HUES64 (cell line): ENCODE results near the gene RBM20.
A peak's percentile ranks its signal among the peaks of the same experiment; 100 is the strongest.
"Not testable (repeated sequence)": the region's sequence is repeated elsewhere in the genome, so short reads cannot be mapped to it uniquely, and the experiment has no call there.

Experiments
- H3K27ac ChIP-seq: 2 replicates; pipeline ENCODE4 v1.7.0; 2013; ENCODE audit warnings: low read depth, low read length, inconsistent platforms
- H3K27me3 ChIP-seq: 2 replicates; pipeline ENCODE4 v1.6.1; 2013; ENCODE audit warnings: mild to moderate bottlenecking, low read length; ENCODE audit not compliant: insufficient read depth
- H3K36me3 ChIP-seq: 2 replicates; pipeline ENCODE4 v1.6.1; 2013; ENCODE audit warnings: mild to moderate bottlenecking, low read length; ENCODE audit not compliant: insufficient read depth
- H3K4me1 ChIP-seq: 2 replicates; pipeline ENCODE4 v1.6.1; 2013; ENCODE audit warnings: mild to moderate bottlenecking, low read length, moderate library complexity; ENCODE audit not compliant: insufficient read depth
- H3K4me3 ChIP-seq: 2 replicates; pipeline ENCODE4 v1.5.1; 2013; ENCODE audit warnings: mild to moderate bottlenecking, low read length, moderate library complexity
- H3K9ac ChIP-seq: 2 replicates; pipeline ENCODE4 v1.6.1; 2013; ENCODE audit warnings: mild to moderate bottlenecking, low read depth, low read length
- H3K9me3 ChIP-seq: 2 replicates; pipeline ENCODE4 v1.6.1; 2013; ENCODE audit warnings: low read depth, low read length; ENCODE audit not compliant: insufficient read depth
- WGBS: fragments of 150-250, 120-280 bp; methylation state at CpG from one replicate; pipeline ENCODE4 v1.1.7; 2013; ENCODE audit warnings: missing lambda C conversion rate; 5-methylcytosine and 5-hydroxymethylcytosine counted together

The RBM20 gene

GRCh38 chr10:110863956-110864355 lies 219.8 kb downstream of the RBM20 start:
- Histone ChIP-seq H3K27me3 (no peaks in the 10 kb centered on the region), H3K27ac (no peak overlapping the region), H3K4me1 (peaks cover 9% of the 10 kb centered on the region; the same call in 1 of the 2 replicates), H3K9ac (no peak overlapping the region), H3K36me3 (no peaks in the 10 kb centered on the region), H3K4me3 (no peak overlapping the region), H3K9me3 (no peaks in the 10 kb centered on the region)
- WGBS, result 98% methylated on average over 2 of the region's 2 CpGs

GRCh38 chr10:110864662-110865140 lies 220.6 kb downstream of the RBM20 start:
- H3K9me3 ChIP-seq, result no peaks in the 10 kb centered on the region
- H3K4me1 ChIP-seq, result peaks cover 9% of the 10 kb centered on the region; the same call in 1 of the 2 replicates
- no peak overlapping the region for H3K4me3 ChIP-seq
- no peaks in the 10 kb centered on the region for H3K27me3 ChIP-seq
- H3K9ac ChIP-seq, result no peak overlapping the region
- 81% methylated on average over 6 of the region's 6 CpGs for WGBS
- no peaks in the 10 kb centered on the region for H3K36me3 ChIP-seq
- H3K27ac ChIP-seq, result no peak overlapping the region

- H3K4me3 ChIP-seq, result no peak overlapping the region
- no peaks in the 10 kb centered on the region for H3K36me3 ChIP-seq
- no peak overlapping the region for H3K9ac ChIP-seq
- no peak overlapping the region for H3K27ac ChIP-seq
- WGBS, result 89% methylated on average over 6 of the region's 6 CpGs
- H3K27me3 ChIP-seq, result no peaks in the 10 kb centered on the region
- H3K4me1 ChIP-seq, result peaks cover 9% of the 10 kb centered on the region; the same call in 1 of the 2 replicates
- H3K9me3 ChIP-seq, result no peaks in the 10 kb centered on the region
Observed at GRCh38 chr10:110865186-110865808, 221.2 kb downstream of the RBM20 start.

- Histone ChIP-seq H3K4me1 (peaks cover 14% of the 10 kb centered on the region), H3K27me3 (no peaks in the 10 kb centered on the region), H3K36me3 (no peaks in the 10 kb centered on the region), H3K9me3 (no peaks in the 10 kb centered on the region), H3K9ac (no peak overlapping the region), H3K27ac (no peak overlapping the region), H3K4me3 (no peak overlapping the region)
- WGBS, result 83% methylated on average over 4 of the region's 4 CpGs
Observed at GRCh38 chr10:110865809-110866482, 221.8 kb downstream of the RBM20 start.

- H3K9ac ChIP-seq, H3K27ac ChIP-seq, H3K27me3 ChIP-seq, H3K36me3 ChIP-seq, H3K9me3 ChIP-seq, H3K4me3 ChIP-seq: not testable (repeated sequence)
- WGBS, result 85% methylated on average over 8 of the region's 8 CpGs
- H3K4me1 ChIP-seq, result peaks cover 19% of the 10 kb centered on the region
Observed at GRCh38 chr10:110867011-110867806, 223.1 kb downstream of the RBM20 start.

- Histone ChIP-seq H3K9ac (no peak overlapping the region), H3K27ac (no peak overlapping the region)
Observed at GRCh38 chr10:110867807-110868465, 223.8 kb downstream of the RBM20 start.

GRCh38 chr10:110868981-110869380 lies 224.8 kb downstream of the RBM20 start:
- Histone ChIP-seq H3K4me3 (no peak overlapping the region), H3K9me3 (no peaks in the 10 kb centered on the region), H3K4me1 (peaks cover 27% of the 10 kb centered on the region), H3K36me3 (no peaks in the 10 kb centered on the region), H3K9ac (no peak overlapping the region), H3K27ac (no peak overlapping the region), H3K27me3 (no peaks in the 10 kb centered on the region)
- 90% methylated on average over 5 of the region's 6 CpGs for WGBS

More at GRCh38 chr10:110867807-110868465, 223.8 kb downstream of the RBM20 start:
- Histone ChIP-seq H3K4me1 (peaks cover 19% of the 10 kb centered on the region), H3K36me3 (no peaks in the 10 kb centered on the region), H3K27me3 (no peaks in the 10 kb centered on the region), H3K9me3 (no peaks in the 10 kb centered on the region), H3K4me3 (no peak overlapping the region)
- 81% methylated on average over 4 of the region's 4 CpGs for WGBS

- WGBS, result 76% methylated on average over 13 of the region's 13 CpGs
- Histone ChIP-seq H3K27me3 (no peaks in the 10 kb centered on the region), H3K4me3 (peak overlapping the region; percentile 71)
Observed at GRCh38 chr10:110870823-110871297, 226.7 kb downstream of the RBM20 start.

GRCh38 chr10:110871298-110872084 lies 227.4 kb downstream of the RBM20 start, which contains the start of gene PDCD4:
Gene PDCD4 (plus strand): TSS chr10:110871928. CDS start chr10:110876028, 4,100 bp downstream.
- 2% methylated on average over 47 of the region's 47 CpGs for WGBS
- Histone ChIP-seq H3K4me3 (peak within 1 kb of the TSS; percentile 71), H3K27ac (peak within 1 kb of the TSS; percentile 96), H3K27me3 (no peaks in the 10 kb centered on the region), H3K36me3 (no peaks in the 10 kb centered on the region; the same call in 1 of the 2 replicates), H3K9me3 (no peaks in the 10 kb centered on the region), H3K9ac (peak within 1 kb of the TSS; percentile 74), H3K4me1 (peaks cover 20% of the 10 kb centered on the region)

More at GRCh38 chr10:110870823-110871297, 226.7 kb downstream of the RBM20 start:
- Histone ChIP-seq H3K36me3 (no peaks in the 10 kb centered on the region), H3K4me1 (peaks cover 20% of the 10 kb centered on the region), H3K27ac (peak overlapping the region; percentile 80), H3K9me3 (no peaks in the 10 kb centered on the region), H3K9ac (peak overlapping the region; percentile 74)
